WTC11 (cell line): ENCODE results near the gene PLCG2.

ENCODE experiments used
- ATF2 ChIP-seq: sonication (generic); formaldehyde crosslinking; IDR thresholded peaks from 2 replicates; pipeline ENCODE4 v1.8.1; 2022; ENCODE audit warnings: low read depth, missing genetic modification reagents, borderline replicate concordance
- SMAD3 ChIP-seq: sonication (generic); formaldehyde crosslinking; IDR thresholded peaks from 2 replicates; pipeline ENCODE4 v1.8.0; 2022; ENCODE audit warnings: missing genetic modification reagents, mild to moderate bottlenecking, borderline replicate concordance
- USF2 ChIP-seq: sonication (generic); formaldehyde crosslinking; IDR thresholded peaks from 2 replicates; pipeline ENCODE4 v1.8.1; 2023; ENCODE audit warnings: mild to moderate bottlenecking, missing genetic modification reagents, moderate library complexity
- TF ChIP-seq, protein P1 (sequence below): fragments of 200-600 bp; IDR thresholded peaks from 2 replicates; pipeline ENCODE4 v1.8.0; 2022; ENCODE audit warnings: antibody characterized with exemption
- TF ChIP-seq, protein P2 (sequence below): sonication (generic); formaldehyde crosslinking; IDR thresholded peaks from 2 replicates; pipeline ENCODE4 v1.8.0; 2022; ENCODE audit warnings: mild to moderate bottlenecking, missing genetic modification reagents

- TF ChIP-seq, protein P1, sequence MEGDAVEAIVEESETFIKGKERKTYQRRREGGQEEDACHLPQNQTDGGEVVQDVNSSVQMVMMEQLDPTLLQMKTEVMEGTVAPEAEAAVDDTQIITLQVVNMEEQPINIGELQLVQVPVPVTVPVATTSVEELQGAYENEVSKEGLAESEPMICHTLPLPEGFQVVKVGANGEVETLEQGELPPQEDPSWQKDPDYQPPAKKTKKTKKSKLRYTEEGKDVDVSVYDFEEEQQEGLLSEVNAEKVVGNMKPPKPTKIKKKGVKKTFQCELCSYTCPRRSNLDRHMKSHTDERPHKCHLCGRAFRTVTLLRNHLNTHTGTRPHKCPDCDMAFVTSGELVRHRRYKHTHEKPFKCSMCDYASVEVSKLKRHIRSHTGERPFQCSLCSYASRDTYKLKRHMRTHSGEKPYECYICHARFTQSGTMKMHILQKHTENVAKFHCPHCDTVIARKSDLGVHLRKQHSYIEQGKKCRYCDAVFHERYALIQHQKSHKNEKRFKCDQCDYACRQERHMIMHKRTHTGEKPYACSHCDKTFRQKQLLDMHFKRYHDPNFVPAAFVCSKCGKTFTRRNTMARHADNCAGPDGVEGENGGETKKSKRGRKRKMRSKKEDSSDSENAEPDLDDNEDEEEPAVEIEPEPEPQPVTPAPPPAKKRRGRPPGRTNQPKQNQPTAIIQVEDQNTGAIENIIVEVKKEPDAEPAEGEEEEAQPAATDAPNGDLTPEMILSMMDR, result no peak
- TF ChIP-seq, protein P2, sequence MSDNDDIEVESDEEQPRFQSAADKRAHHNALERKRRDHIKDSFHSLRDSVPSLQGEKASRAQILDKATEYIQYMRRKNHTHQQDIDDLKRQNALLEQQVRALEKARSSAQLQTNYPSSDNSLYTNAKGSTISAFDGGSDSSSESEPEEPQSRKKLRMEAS, result 0 out of 2 replicates have a peak, but pooled peaks have one; percentile 17
- TF ChIP-seq ATF2 (CRISPR knock-in tag) (no peak), USF2 (CRISPR knock-in tag) (peak; percentile 97), SMAD3 (CRISPR knock-in tag) (no peak)
These were observed at the start of gene PLCG2 for GRCh38 chr16:81778861-81779535.
